Ishikawa (cell line): ENCODE results near the gene PLPP7.

ENCODE experiments used
- CEBPB ChIP-seq: IDR thresholded peaks from 2 replicates; pipeline ENCODE4 v1.6.1; 2012
- CREB1 ChIP-seq: IDR thresholded peaks from 2 replicates; pipeline ENCODE4 v1.6.1; 2012; ENCODE audit warnings: low read depth
- EGR1 ChIP-seq: IDR thresholded peaks from 2 replicates; pipeline ENCODE4 v1.6.1; 2012
- EP300 ChIP-seq: IDR thresholded peaks from 2 replicates; pipeline ENCODE4 v1.6.1; 2012; ENCODE audit warnings: borderline replicate concordance
- MAX ChIP-seq: IDR thresholded peaks from 2 replicates; pipeline ENCODE4 v1.6.1; 2012
- NFIC ChIP-seq: IDR thresholded peaks from 2 replicates; pipeline ENCODE4 v1.6.1; 2012
- RAD21 ChIP-seq: IDR thresholded peaks from 2 replicates; pipeline ENCODE4 v1.6.1; 2012; ENCODE audit warnings: low read depth
- REST ChIP-seq: IDR thresholded peaks from 2 replicates; pipeline ENCODE4 v1.6.1; 2012; ENCODE audit warnings: low read depth, mild to moderate bottlenecking
- TAF1 ChIP-seq: IDR thresholded peaks from 2 replicates; pipeline ENCODE4 v1.6.1; 2012; ENCODE audit warnings: low read depth, mild to moderate bottlenecking
- TCF12 ChIP-seq: IDR thresholded peaks from 2 replicates; pipeline ENCODE4 v1.6.1; 2012; ENCODE audit warnings: low read depth
- TEAD4 ChIP-seq: IDR thresholded peaks from 2 replicates; pipeline ENCODE4 v1.6.1; 2012
- YY1 ChIP-seq: IDR thresholded peaks from 2 replicates; pipeline ENCODE4 v1.6.1; 2012; ENCODE audit warnings: low read depth
- ZBTB7A ChIP-seq: IDR thresholded peaks from 2 replicates; pipeline ENCODE4 v1.6.1; 2012; ENCODE audit warnings: low read depth

GRCh38 chr9:131348631-131349521, 59.4 kb downstream of the PLPP7 start:
- TF ChIP-seq EP300 (no peak), NFIC (0 out of 2 replicates have a peak, but pooled peaks have one; percentile 21), YY1 (no peak), RAD21 (no peak), TEAD4 (no peak), REST (no peak), EGR1 (no peak), MAX (no peak), TCF12 (no peak), CEBPB (no peak), CREB1 (no peak), ZBTB7A (no peak), TAF1 (no peak)
